HG02763 (cell line): ENCODE measurements around the gene MPP2.
"Not testable (repeated sequence)": the region's sequence is repeated elsewhere in the genome, so short reads cannot be mapped to it uniquely, and the experiment has no call there.

ENCODE experiments used
- ATAC-seq: cut with Tn5 transposase; IDR thresholded peaks from one replicate; pipeline ENCODE4 v1.9.1; 2021; ENCODE audit warnings: mild to moderate bottlenecking, moderate library complexity; ENCODE audit not compliant: unreplicated experiment

MPP2 gene

GRCh38 chr17:43905400-43905984 is 1.8 kb downstream of the MPP2 start:
- no peak for ATAC-seq

- no peak for ATAC-seq
Measured at GRCh38 chr17:43901861-43902589, 5.3 kb downstream of the MPP2 start.

- ATAC-seq, result no peak
Measured at GRCh38 chr17:43900858-43901754, 6.2 kb downstream of the MPP2 start.

- no peak for ATAC-seq
Measured at GRCh38 chr17:43900183-43900857, 7.0 kb downstream of the MPP2 start.

GRCh38 chr17:43898446-43898845 is 8.9 kb downstream of the MPP2 start:
- ATAC-seq, result no peak

GRCh38 chr17:43897831-43898230 is 9.5 kb downstream of the MPP2 start:
- no peak for ATAC-seq

GRCh38 chr17:43894494-43894893 is 12.8 kb downstream of the MPP2 start:
- not testable (repeated sequence) for ATAC-seq

- ATAC-seq, result no peak
Measured at GRCh38 chr17:43892647-43892952, 14.7 kb downstream of the MPP2 start.

GRCh38 chr17:43891851-43892646 is 15.3 kb downstream of the MPP2 start:
- no peak for ATAC-seq

GRCh38 chr17:43890240-43890639 is 17.1 kb downstream of the MPP2 start:
- ATAC-seq, result no peak

- ATAC-seq, result no peak
Measured at GRCh38 chr17:43888548-43888947, 18.8 kb downstream of the MPP2 start.

GRCh38 chr17:43882761-43883415 is 24.4 kb downstream of the MPP2 start:
- ATAC-seq, result no peak

- ATAC-seq, result no peak
Measured at GRCh38 chr17:43881758-43882505, 25.4 kb downstream of the MPP2 start.

- ATAC-seq, result no peak
Measured at GRCh38 chr17:43881181-43881580, 26.2 kb downstream of the MPP2 start.

GRCh38 chr17:43880420-43880991 is 26.8 kb downstream of the MPP2 start:
- no peak for ATAC-seq

GRCh38 chr17:43879723-43880419 is 27.5 kb downstream of the MPP2 start:
- no peak for ATAC-seq

GRCh38 chr17:43878260-43879175 is 28.8 kb downstream of the MPP2 start:
- ATAC-seq, result no peak
